ENCODE results near the gene SLC13A4.

DNA sequence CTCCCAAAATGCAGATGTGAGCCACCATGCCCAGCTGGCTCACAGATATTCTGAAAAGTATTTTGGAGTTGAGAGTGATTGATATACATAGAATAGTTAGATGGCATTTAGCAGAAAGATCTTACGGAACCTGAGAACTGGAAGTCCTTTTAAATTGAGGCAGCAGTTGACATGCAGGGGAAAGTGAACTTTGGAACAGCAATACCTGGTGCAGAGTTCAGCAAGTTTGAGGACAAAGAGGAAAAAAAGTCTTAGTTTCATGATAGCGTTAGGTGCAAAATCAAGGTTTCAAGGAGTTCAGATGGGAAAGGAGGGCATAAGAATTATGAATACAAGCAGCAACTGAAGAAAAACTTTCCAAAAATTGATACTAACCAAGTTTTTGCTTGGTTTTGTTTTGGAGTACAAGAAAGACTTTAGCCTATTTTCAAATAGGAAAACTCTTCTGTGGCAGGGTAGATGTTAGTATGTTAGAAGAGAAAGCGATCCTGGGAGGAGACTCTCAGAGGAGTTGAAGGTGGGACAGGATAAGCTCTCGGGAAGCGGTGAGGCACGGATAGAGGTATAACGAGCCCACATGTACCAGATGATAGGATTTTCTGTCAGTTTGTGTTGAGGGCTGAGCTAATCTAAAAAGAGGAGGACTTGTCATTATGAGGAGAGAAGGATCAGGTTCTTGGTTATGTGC lies 93.7 kb downstream of the SLC13A4 start:
- no peak for TF ChIP-seq BRCA1 (CRISPR knock-in tag; IDR thresholded peaks at IDR 0.05)
- no peak for TF ChIP-seq POLR2AphosphoS5 (IDR thresholded peaks at IDR 0.05; ENCODE audit: low read depth, low read length)
- TF ChIP-seq, protein P1, sequence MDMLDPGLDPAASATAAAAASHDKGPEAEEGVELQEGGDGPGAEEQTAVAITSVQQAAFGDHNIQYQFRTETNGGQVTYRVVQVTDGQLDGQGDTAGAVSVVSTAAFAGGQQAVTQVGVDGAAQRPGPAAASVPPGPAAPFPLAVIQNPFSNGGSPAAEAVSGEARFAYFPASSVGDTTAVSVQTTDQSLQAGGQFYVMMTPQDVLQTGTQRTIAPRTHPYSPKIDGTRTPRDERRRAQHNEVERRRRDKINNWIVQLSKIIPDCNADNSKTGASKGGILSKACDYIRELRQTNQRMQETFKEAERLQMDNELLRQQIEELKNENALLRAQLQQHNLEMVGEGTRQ (IDR thresholded peaks at IDR 0.05; ENCODE audit: low read depth, low read length), result no peak
- TF ChIP-seq, protein P1 (CRISPR knock-in tag; IDR thresholded peaks at IDR 0.05; ENCODE audit: borderline replicate concordance), result no peak
- no peak for TF ChIP-seq YY1 (IDR thresholded peaks at IDR 0.05; ENCODE audit: insufficient read depth, insufficient replicate concordance, low read depth, low read length)
- TF ChIP-seq, protein P2, sequence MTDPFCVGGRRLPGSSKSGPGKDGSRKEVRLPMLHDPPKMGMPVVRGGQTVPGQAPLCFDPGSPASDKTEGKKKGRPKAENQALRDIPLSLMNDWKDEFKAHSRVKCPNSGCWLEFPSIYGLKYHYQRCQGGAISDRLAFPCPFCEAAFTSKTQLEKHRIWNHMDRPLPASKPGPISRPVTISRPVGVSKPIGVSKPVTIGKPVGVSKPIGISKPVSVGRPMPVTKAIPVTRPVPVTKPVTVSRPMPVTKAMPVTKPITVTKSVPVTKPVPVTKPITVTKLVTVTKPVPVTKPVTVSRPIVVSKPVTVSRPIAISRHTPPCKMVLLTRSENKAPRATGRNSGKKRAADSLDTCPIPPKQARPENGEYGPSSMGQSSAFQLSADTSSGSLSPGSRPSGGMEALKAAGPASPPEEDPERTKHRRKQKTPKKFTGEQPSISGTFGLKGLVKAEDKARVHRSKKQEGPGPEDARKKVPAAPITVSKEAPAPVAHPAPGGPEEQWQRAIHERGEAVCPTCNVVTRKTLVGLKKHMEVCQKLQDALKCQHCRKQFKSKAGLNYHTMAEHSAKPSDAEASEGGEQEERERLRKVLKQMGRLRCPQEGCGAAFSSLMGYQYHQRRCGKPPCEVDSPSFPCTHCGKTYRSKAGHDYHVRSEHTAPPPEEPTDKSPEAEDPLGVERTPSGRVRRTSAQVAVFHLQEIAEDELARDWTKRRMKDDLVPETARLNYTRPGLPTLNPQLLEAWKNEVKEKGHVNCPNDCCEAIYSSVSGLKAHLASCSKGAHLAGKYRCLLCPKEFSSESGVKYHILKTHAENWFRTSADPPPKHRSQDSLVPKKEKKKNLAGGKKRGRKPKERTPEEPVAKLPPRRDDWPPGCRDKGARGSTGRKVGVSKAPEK (CRISPR knock-in tag; IDR thresholded peaks at IDR 0.05; ENCODE audit: borderline replicate concordance), result no peak
- TF ChIP-seq, protein P3, sequence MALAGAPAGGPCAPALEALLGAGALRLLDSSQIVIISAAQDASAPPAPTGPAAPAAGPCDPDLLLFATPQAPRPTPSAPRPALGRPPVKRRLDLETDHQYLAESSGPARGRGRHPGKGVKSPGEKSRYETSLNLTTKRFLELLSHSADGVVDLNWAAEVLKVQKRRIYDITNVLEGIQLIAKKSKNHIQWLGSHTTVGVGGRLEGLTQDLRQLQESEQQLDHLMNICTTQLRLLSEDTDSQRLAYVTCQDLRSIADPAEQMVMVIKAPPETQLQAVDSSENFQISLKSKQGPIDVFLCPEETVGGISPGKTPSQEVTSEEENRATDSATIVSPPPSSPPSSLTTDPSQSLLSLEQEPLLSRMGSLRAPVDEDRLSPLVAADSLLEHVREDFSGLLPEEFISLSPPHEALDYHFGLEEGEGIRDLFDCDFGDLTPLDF (CRISPR knock-in tag; IDR thresholded peaks at IDR 0.05), result no peak
- no peak for TF ChIP-seq ZMYM2 (CRISPR knock-in tag; IDR thresholded peaks at IDR 0.05)
- TF ChIP-seq KDM5B (CRISPR knock-in tag; IDR thresholded peaks at IDR 0.05; ENCODE audit: borderline replicate concordance), result no peak
- no peak for TF ChIP-seq CC2D1A (CRISPR knock-in tag; IDR thresholded peaks at IDR 0.05)
- no peak for TF ChIP-seq ISX (CRISPR knock-in tag; conservative IDR thresholded peaks at IDR 0.05)
- no peak for TF ChIP-seq KDM1A (CRISPR knock-in tag; IDR thresholded peaks at IDR 0.05)
- no peak for TF ChIP-seq DNMT1 (CRISPR knock-in tag; IDR thresholded peaks at IDR 0.05)

Data from HepG2 (cell line).